Activated CD8-positive, alpha-beta memory T cell treated with anti-CD3 and anti-CD28 coated beads for 36 hours (primary cell): ENCODE data around the gene MAPRE2. TPM values are rescaled to one million over a fixed set of nuclear protein-coding genes. Genes with fewer than 3 reads are reported as not detected.

Experiments used
- CTCF ChIA-PET: fragments of 350-600 bp; sonication (Branson Sonifier 250); formaldehyde crosslinking; loops from one replicate; lab custom pipeline; 2021; ENCODE audit warnings: antibody characterized with exemption; lab: Charles Lee
- POLR2A ChIA-PET: fragments of 350-600 bp; sonication (Branson Sonifier 250); formaldehyde crosslinking; loops from one replicate; lab custom pipeline; 2021; ENCODE audit warnings: antibody characterized with exemption; lab: Charles Lee
- total RNA-seq, 2 experiments: library from RNA; stranded (reverse); gene quantifications; one replicate each; pipeline ENCODE4 v1.2.3, GENCODE V29; 2021

Gene MAPRE2
- total RNA-seq, 2 experiments from 2014 or later: 49.0 to 50.9 TPM

DNA sequence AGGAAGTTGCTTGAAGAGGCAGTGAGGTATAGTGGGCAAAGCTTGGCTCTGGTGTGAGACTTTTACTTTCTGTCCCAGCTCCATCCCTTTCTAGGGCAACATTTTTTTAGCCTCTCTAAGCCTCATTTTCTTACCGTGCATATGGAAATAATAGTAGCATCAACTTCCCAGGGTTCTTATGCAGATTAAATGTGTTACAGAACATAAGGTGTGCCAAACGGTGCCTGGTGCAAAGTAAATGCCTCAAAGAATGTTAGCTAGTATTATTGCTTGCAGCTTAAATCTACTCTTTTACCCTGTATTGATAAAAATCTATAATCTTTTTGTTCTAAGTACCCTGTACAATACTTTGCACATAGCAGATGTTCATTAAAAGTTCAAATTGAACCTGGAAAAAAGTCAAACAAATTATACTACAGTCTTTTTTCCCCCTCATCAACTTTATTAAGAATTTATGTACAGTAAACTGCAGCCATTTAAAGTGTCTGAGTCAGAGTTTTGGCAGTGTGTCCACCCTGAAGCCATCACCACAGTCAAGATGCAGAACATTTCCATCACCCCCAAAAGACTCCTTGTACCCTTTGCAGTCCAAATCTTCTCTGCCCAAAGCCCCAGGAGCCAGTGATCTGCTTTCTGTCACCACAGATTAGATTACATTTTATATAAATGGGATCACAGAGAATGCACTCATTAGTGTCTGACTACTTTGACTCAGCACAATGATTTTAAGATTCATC is 10.6 kb downstream of the MAPRE2 start:
- CTCF ChIA-PET: no interaction called here
- POLR2A ChIA-PET: no interaction called here

DNA sequence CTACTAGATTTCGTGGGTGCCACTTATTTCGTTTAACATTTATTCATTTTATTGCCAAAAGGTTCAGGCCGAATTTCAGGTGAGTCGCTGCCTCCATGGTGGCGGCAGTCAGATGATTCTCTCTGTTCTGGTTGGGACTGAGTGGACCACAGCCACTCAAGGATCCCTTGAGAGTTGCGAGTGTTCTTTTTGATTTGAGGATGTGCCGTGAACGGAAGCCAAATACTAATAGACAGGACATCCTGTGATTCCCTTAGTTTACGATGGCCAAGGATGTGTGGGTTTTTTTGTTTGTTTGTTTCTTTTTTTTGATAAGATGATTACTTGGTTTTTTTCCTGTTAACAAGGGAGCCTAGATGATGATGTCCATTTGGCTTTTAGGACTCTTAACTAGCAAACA is 13.2 kb downstream of the MAPRE2 start:
- POLR2A ChIA-PET: no interaction called here
- CTCF ChIA-PET: no interaction called here

DNA sequence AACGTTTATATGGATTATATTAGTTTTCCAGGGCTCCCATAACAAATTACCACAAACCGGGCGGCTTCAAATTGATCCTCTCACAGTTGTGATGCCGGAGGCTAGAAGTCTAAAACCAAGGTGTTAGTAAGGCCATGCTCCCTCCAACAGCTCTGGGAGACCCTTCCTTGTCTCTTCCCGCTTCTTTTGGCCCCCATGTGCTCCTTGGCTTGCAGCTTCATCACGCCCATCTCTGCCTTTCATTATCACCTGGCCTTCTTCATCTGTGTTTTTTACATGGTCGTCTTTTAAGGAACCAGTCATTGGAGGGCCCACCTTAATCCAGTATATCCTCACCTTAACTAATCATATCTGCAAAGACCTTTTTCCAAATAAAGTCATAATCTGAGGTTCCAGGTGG is 13.9 kb downstream of the MAPRE2 start:
- CTCF ChIA-PET: interaction anchor here (0.6 kb wide), 1 partner anchor 106 kb away, joined by 4 read pairs; no protein-coding TSS in a partner anchor
- POLR2A ChIA-PET: no interaction called here

DNA sequence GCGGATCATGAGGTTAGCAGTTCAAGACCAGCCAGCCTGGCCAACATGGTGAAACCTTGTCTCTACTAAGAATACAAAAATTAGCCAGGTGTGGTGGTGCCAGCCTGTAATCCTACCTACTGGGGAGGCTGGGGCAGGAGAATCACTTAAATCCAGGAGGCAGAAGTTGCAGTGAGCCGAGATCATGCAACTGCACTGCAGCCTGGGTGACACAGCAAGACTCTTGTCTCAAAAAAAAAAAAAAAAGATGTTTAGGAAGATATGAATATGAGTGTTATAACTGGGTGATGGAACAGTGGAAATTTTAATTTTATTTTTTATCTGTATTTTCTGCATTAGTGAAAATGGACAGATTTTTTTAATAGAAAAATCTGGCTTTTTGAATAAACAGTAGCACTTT is 14.5 kb downstream of the MAPRE2 start:
- CTCF ChIA-PET: no interaction called here

DNA sequence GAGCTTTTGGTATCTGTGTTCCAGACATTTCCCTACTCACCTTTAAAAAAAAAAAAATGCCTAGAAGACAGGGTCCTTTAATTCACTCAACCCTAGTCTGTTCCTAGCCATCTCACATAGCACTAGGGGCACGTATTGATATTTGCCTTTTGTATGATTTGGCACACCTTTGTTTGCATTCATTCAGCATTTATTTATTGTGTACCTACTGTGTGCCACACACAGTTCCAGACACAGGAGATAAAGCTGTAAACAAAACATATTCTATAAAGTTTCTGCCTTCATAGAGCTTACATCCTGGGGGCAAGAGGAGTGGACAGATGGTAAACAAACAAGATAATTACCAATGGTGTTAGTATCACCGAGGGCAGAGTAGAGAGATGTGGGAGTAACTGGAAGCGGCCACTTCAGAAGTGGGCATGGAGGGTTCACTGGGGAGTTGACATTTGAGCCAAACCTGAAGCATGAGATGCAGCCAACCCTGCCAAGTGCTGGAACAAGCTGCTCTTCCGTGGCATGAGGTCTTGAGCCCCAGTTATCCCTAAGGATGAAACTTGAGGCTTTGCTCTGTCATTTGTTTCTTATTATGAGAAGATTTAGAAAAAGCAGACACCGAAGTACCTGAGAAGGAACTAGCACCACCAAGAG is 18.2 kb downstream of the MAPRE2 start:
- ChIA-PET POLR2A (interaction anchor here (1.1 kb wide), 1 partner anchor 18 kb away, joined by 3 read pairs; the partner anchor contains the start of gene MAPRE2), CTCF (no interaction called here)

More for the DNA sequence above, 14.5 kb downstream of the MAPRE2 start:
- POLR2A ChIA-PET: no interaction called here

DNA sequence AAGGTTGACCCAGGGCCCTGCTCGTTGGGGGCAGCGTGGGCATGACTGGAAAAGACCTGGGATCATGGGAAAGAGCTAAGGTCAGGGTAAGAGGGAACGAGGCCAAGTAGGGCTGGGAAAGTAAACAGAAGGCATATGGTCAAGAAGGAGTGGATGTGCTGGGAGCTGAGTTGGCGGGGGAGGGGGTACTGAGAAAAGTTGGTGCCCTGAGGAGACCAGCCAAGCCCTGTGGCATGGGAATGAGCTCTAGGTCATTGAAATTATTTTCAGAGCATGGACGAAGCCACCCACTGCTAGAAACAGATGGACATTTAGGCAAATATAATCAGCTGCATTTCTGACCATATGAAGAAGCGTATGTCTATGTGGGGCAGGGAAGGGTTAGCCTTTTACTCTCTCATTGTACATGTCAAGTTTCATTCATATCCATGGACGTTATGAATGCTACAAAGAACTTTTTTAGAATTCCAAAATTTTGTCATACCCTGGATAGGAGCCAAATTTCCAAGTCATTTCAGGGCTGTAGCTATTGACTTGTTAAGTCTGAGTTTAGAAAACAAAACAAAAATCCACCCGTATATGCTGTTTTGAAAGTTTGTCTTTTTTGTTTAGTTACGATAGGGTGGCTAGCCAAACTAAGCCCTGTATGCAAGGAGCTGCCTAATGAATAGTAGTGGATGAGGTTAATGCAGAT is 19.1 kb downstream of the MAPRE2 start:
- CTCF ChIA-PET: no interaction called here
- POLR2A ChIA-PET: interaction anchor here (1.1 kb wide), 1 partner anchor 19 kb away, joined by 3 read pairs; the partner anchor contains the start of gene MAPRE2

DNA sequence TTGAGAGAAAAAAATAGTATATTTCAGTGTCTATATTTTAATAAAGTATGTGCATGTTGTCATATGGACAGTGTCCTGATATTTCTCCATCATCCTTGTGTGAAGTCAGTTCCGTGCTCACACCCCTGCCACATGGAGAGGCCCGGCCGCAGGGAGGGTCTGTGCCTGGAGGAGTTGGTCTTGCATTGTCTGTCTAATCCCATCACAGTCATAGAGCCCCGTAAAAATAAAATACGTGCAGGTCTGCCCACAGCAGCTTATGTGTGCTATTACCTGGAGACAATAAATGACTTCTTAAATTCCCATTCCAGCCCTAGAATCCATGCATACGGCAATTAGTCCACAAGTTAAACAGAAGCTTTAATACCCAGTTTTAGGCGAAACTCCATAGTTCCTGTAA is 20.1 kb downstream of the MAPRE2 start:
- ChIA-PET POLR2A (no interaction called here), CTCF (no interaction called here)

DNA sequence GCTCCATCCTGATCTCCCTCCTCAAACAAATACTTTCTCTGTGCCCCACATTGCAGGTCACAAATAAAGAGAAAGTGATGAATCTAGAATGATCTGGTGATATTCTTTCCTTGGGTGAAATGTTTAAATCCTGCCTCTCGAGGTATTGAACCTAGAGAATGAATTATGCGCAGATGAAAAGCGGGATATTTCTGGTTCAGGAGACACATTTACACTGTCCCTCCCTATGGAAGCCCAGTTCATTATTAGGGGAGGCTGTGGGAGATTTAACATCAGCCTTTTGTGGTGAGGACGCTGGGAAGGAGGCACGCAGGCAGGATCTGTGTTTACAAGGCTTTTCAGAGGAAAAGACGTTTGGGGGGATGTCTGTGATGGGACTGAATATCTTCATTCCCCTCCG is 20.6 kb downstream of the MAPRE2 start:
- POLR2A ChIA-PET: no interaction called here
- CTCF ChIA-PET: no interaction called here

DNA sequence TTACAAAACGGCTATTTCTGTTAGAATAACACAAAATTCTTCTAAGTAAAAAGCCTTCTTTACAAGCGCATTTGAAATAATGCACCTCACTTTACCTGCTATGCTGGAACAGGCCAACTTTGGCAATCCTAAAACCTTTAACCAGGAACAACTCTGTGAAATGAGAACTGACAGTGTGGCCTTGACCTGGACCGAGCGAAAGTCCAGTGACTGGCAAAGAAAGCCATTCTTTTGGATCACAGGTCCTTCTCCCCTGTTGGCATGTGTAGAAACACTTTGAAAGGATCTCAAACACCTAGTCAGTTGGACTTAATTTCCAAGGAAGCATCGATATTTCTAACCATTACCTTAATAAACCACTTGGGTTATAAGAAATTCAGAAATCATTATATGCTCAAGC is 21.2 kb downstream of the MAPRE2 start:
- ChIA-PET CTCF (no interaction called here), POLR2A (no interaction called here)

DNA sequence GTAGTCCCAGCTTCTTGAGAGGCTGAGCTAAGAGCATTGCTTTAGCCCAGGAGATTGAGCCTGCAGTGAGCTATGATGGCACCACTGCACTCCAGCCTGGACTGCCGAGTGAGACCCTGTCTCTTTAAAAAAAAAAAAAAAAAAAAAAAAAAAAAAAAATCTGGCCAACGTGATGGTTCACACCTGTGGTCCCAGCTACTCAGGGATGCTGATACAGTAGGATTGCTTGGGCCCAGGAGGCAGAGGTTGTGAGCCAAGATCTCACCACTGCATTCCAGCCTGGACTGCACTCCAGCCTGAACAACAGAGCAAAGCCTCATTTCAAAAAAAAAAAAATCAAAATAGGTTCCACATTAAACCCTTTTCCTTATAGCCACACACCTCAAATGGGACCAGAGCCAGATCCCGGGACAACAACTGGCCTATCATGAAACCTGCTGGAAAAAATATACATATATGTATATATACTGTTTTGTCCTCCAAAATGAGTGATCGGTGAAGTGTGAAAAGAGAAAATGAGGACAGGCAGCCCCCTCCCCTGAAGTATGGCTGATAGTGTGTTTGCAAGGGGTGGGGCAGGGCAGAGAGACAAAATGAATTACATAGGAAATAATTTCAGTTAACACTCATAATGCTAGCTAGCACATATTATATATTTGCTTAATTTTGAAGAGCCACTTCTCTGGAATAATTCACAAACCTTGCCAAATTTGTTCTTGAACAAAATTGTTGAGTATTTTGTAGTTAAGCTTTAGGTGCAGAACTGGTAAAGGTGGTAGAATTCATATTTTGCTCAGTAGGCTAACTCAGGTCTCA is 22.9 kb downstream of the MAPRE2 start:
- POLR2A ChIA-PET: no interaction called here
- CTCF ChIA-PET: no interaction called here

DNA sequence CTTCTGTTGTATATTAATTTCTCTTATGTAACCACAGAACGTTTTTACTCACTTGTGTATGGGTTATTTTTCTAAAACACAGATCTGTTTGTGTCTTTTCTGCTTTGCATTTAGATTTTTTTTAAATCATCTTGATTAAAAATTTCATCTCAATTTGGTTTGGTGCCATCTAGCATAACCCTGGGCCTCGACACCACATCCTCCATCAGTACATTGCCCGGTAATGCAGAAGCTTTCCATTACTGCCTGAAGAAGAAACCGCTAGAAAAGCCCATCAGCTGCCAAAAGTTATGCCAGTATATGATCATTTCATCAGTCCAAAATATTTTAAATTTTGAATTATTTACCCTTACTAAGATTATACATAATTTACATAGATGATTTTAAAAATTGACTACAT is 26.2 kb downstream of the MAPRE2 start:
- ChIA-PET POLR2A (no interaction called here), CTCF (no interaction called here)

DNA sequence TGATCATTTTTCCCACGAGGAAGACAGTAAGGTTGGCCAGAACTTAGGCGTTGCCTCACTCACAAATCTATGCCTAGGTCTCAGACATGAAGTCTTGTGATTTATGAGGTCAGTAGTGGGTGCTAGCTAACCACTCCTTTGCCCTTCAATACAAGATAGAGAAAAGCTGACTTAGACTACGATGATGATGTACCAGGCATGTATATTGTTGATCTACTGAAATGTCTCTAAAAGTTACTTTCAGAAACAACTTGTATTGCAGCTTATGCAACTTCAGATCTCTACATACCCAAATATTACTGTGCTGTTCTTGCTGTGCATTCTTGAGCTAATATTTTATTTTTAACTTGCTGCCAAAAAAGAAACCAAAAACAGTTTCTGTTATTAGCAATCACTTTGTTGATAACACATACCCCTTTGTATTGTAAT is 30.6 kb downstream of the MAPRE2 start:
- ChIA-PET CTCF (no interaction called here), POLR2A (no interaction called here)

DNA sequence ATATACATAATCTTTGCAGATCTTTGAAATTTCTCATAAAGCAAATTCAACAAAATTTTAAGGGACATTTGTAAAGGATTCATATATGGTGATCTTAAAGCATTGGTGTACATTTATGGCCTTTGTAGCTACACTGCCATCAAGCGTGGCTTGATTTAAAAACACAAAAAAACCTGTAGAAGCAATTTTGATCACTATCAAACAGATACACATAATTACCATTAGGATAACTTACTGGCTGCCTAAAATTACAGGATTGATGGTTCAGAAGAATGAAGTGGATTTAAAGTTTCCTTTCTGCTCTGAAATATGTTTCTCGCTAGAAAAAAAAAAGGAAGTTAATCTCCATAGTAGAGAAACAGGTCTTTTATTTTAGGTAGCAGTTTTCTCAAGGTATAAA is 31.4 kb downstream of the MAPRE2 start:
- ChIA-PET POLR2A (no interaction called here), CTCF (no interaction called here)

DNA sequence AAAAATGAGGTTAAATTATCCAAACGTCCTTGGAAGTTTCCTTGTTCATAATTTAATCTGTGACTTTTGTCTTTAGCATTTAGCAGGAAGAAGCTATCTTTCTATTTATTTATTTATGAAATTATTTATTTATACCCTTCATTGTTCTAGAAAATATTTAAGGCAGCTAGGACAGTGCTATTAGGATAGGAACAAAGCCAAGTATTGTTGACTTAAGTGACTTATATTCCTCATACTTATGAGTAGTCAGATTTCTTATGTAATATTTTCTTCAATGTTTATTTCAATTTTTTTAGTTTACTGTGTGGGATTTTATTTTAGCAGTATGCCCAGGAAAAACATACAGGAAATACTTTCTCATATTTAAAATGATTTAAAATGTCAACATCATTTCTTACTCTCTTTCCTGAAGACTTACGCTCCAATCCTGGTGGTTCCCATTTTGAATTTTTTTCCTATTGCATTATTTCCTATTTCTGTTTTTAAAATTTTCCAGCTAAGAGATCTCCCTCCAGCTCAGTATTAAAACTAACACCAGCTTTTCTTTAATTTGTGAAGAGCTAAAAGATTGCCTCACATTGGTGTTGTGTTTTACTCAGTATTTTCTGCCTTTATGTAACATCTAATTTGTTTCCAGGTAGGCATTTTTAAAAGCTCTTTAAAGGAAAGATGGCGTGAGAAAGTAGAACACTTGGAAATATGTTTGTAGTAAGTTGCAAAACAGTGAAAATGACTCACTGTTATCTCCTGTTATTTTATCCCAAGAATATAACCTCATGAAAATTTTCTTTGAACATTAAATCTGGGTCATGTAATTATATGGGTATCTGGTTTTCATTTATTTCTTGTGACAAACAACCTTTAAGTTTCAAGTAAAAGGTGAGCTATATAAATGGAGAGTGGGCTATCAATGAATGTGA is 32.2 kb downstream of the MAPRE2 start:
- POLR2A ChIA-PET: no interaction called here
- CTCF ChIA-PET: no interaction called here

DNA sequence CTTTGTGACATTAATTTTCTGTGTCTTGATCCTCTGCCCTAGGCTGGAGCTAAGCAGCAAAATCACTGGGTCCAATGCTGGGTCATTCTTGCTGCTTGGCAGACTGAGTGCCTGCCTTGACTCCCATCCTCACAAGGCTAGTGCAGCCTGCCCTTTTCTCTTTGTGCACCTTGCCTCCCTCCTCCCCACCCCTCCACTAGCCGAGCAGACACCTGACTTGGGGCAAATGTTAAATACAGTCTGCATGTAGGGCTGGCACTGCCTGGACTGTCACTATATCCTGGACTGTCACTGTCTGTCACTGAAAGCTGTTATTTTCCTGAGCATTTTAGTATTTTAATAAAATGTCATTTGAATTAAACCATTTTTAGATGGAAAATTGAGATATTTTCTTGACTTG is 33.4 kb downstream of the MAPRE2 start:
- ChIA-PET POLR2A (no interaction called here), CTCF (no interaction called here)

DNA sequence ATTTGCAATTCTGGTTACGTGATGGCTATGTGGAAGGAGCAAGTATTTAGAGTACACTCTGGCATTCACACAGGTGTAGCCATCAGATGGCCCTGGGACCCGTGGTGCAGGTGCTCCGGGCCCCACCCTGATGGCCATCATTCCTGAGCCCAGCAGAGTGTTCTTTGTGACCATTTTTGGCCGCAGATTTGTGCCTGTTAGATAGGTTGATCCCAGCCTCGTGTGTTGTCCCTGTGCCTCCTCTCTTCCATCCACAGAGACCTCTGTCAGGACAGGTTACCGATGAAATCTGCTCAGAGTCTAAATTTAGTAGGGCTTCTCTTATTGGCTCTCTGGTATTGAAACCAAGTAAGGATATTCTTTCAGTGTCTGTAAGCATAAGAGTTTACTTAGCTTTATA is 33.9 kb downstream of the MAPRE2 start:
- POLR2A ChIA-PET: no interaction called here
- CTCF ChIA-PET: no interaction called here

DNA sequence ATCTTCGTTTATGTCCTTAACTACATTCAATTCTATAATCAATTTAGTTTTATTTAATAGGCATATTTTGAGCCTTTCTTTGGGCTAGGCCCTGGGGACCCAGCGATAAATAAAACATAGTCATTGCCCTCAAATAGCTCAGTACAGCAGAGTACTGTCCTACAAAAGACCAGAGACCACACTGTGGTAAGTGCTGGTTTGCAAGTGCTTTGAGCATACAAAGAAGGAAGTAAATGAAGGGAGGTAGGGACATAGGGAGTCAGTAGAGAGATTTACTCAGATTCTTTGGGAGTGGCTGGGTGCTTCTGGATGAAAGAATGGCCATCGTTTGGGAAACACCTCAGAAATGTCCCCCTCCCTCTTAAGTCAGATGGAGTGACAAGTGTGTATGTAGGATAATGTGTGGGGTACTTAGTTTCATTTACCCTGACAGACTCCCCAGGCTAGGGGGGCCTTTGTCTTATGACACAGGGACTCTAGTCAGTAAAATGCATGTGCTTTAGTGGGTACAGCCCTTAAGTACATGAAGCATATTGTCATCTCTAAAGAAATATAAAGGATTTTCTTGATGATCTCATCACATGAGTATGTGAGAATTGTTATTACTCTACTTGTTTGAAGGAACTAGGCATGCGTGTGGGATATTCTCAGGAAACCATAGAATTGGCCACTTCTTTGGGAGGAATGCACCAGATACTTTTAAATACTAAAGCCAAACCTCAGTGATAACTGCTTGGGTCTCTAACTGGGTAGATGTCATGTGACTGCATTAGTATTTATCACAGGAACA is 35.1 kb downstream of the MAPRE2 start:
- CTCF ChIA-PET: no interaction called here
- POLR2A ChIA-PET: no interaction called here

DNA sequence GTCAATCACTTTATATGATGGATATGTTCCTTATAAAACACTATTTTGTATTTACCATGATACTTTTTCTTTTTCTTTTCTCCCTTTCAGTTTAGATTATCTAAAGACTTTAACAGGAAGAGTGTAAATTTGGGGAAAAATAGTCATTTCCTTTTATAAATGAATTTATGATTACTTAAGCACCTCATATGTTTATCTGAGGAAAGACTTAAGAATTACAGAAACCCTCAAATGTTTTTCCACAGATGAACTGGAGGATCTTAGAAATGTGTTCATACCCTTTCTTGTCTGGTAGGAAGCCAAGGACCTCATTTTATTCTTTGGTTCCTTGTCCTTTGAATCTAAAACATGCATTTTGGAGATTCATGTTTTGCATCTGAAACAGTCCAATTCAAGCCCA is 36.7 kb downstream of the MAPRE2 start:
- CTCF ChIA-PET: no interaction called here
- POLR2A ChIA-PET: no interaction called here
